IPS DF 6.9 (cell line): Measurements from ENCODE around the gene KIF26B.

Experiments used
- DNase-seq: peaks from one replicate; pipeline ENCODE4 v3.0.0-alpha.2; 2013; ENCODE audit warnings: low read depth, low spot score
- H3K27ac ChIP-seq: one replicate; pipeline ENCODE4 v1.5.1; 2013; ENCODE audit warnings: low read length, control low read depth
- H3K27me3 ChIP-seq: 2 replicates; pipeline ENCODE4 v1.6.1; 2013; ENCODE audit warnings: mild to moderate bottlenecking, low read length; ENCODE audit not compliant: control insufficient read depth, insufficient read depth
- H3K36me3 ChIP-seq: 2 replicates; pipeline ENCODE4 v1.6.1; 2013; ENCODE audit warnings: low read length; ENCODE audit not compliant: control insufficient read depth, insufficient read depth
- H3K4me1 ChIP-seq: 2 replicates; pipeline ENCODE4 v1.6.1; 2013; ENCODE audit warnings: low read length; ENCODE audit not compliant: control insufficient read depth, insufficient read depth
- H3K4me3 ChIP-seq: 2 replicates; pipeline ENCODE4 v1.5.1; 2013; ENCODE audit warnings: mild to moderate bottlenecking, low read length
- H3K9me3 ChIP-seq: 2 replicates; pipeline ENCODE4 v1.6.1; 2013; ENCODE audit warnings: low read length, inconsistent platforms; ENCODE audit not compliant: control insufficient read depth, insufficient read depth
- WGBS: extraction: QIAGEN DNeasy Blood & Tissue Kit; methylation state at CpG from one replicate; pipeline ENCODE4 v1.1.7; 2013; ENCODE audit warnings: mixed read lengths, missing lambda C conversion rate; ENCODE audit not compliant: insufficient read length, insufficient coverage; 5-methylcytosine and 5-hydroxymethylcytosine counted together

Gene KIF26B

GRCh38 chr1:245256528-245256927, 101.7 kb downstream of the KIF26B start:
- Histone ChIP-seq H3K9me3 (no peaks in the 10 kb centered on the region), H3K36me3 (peaks cover 2% of the 10 kb centered on the region; the same call in 1 of the 2 replicates), H3K4me3 (no peak overlapping the region), H3K27ac (no peak overlapping the region), H3K27me3 (no peaks in the 10 kb centered on the region; the same call in 1 of the 2 replicates), H3K4me1 (peaks cover 11% of the 10 kb centered on the region)
- WGBS, result no CpG with 5 or more reads among the region's 6 CpGs
- DNase-seq, result peak; percentile 37

GRCh38 chr1:245258271-245258920, 103.6 kb downstream of the KIF26B start:
- DNase-seq, result no peak
- H3K4me1 ChIP-seq, result peaks cover 11% of the 10 kb centered on the region
- H3K27ac ChIP-seq, result no peak overlapping the region
- H3K36me3 ChIP-seq, result peaks cover 2% of the 10 kb centered on the region; the same call in 1 of the 2 replicates
- H3K9me3 ChIP-seq, result no peaks in the 10 kb centered on the region
- no CpG with 5 or more reads among the region's 12 CpGs for WGBS
- H3K4me3 ChIP-seq, result no peak overlapping the region
- H3K27me3 ChIP-seq, result no peaks in the 10 kb centered on the region; the same call in 1 of the 2 replicates

- Histone ChIP-seq H3K27me3 (no peaks in the 10 kb centered on the region; the same call in 1 of the 2 replicates), H3K4me1 (peaks cover 11% of the 10 kb centered on the region), H3K27ac (no peak overlapping the region), H3K36me3 (peaks cover 2% of the 10 kb centered on the region; the same call in 1 of the 2 replicates), H3K4me3 (no peak overlapping the region), H3K9me3 (no peaks in the 10 kb centered on the region)
- no CpG with 5 or more reads among the region's 6 CpGs for WGBS
- DNase-seq, result no peak
These were observed 105.5 kb downstream of the KIF26B start for GRCh38 chr1:245260110-245260882.

GRCh38 chr1:245260883-245261282, 106.1 kb downstream of the KIF26B start:
- DNase-seq, result no peak
- no peaks in the 10 kb centered on the region for H3K9me3 ChIP-seq
- peaks cover 11% of the 10 kb centered on the region for H3K4me1 ChIP-seq
- WGBS, result no CpG with 5 or more reads among the region's 5 CpGs
- peaks cover 2% of the 10 kb centered on the region; the same call in 1 of the 2 replicates for H3K36me3 ChIP-seq
- no peaks in the 10 kb centered on the region; the same call in 1 of the 2 replicates for H3K27me3 ChIP-seq
- no peak overlapping the region for H3K4me3 ChIP-seq
- H3K27ac ChIP-seq, result no peak overlapping the region

GRCh38 chr1:245261786-245262185, 107.0 kb downstream of the KIF26B start:
- no peak overlapping the region for H3K27ac ChIP-seq
- H3K36me3 ChIP-seq, result 0 out of 2 replicates have a peak, but pooled peaks cover 2% of the 10 kb centered on the region
- WGBS, result no CpG with 5 or more reads among the region's 7 CpGs
- H3K27me3 ChIP-seq, result no peaks in the 10 kb centered on the region
- peaks cover 6% of the 10 kb centered on the region; the same call in 1 of the 2 replicates for H3K4me1 ChIP-seq
- H3K4me3 ChIP-seq, result no peak overlapping the region
- no peak for DNase-seq
- H3K9me3 ChIP-seq, result no peaks in the 10 kb centered on the region

GRCh38 chr1:245263529-245264095, 108.8 kb downstream of the KIF26B start:
- Histone ChIP-seq H3K4me1 (peaks cover 4% of the 10 kb centered on the region), H3K27ac (no peak overlapping the region), H3K9me3 (no peaks in the 10 kb centered on the region), H3K27me3 (no peaks in the 10 kb centered on the region), H3K4me3 (no peak overlapping the region), H3K36me3 (no peaks in the 10 kb centered on the region)
- no CpG with 5 or more reads among the region's 5 CpGs for WGBS
- no peak for DNase-seq

- no peak overlapping the region for H3K4me3 ChIP-seq
These were observed 109.4 kb downstream of the KIF26B start for GRCh38 chr1:245264226-245264625.

GRCh38 chr1:245266105-245266504, 111.3 kb downstream of the KIF26B start:
- Histone ChIP-seq H3K36me3 (no peaks in the 10 kb centered on the region), H3K4me1 (peaks cover 2% of the 10 kb centered on the region; the same call in 1 of the 2 replicates), H3K4me3 (no peak overlapping the region), H3K27me3 (no peaks in the 10 kb centered on the region), H3K27ac (no peak overlapping the region), H3K9me3 (no peaks in the 10 kb centered on the region)
- DNase-seq, result no peak

More at GRCh38 chr1:245264226-245264625, 109.4 kb downstream of the KIF26B start:
- WGBS, result no CpG with 5 or more reads among the region's 4 CpGs
- Histone ChIP-seq H3K36me3 (no peaks in the 10 kb centered on the region), H3K4me1 (peaks cover 2% of the 10 kb centered on the region; the same call in 1 of the 2 replicates), H3K27ac (no peak overlapping the region), H3K27me3 (no peaks in the 10 kb centered on the region), H3K9me3 (no peaks in the 10 kb centered on the region)
- DNase-seq, result no peak

GRCh38 chr1:245270063-245270462, 115.3 kb downstream of the KIF26B start:
- no peak overlapping the region for H3K27ac ChIP-seq
- H3K27me3 ChIP-seq, result no peaks in the 10 kb centered on the region
- DNase-seq, result no peak
- H3K4me3 ChIP-seq, result no peak overlapping the region
- no peaks in the 10 kb centered on the region for H3K9me3 ChIP-seq
- no peaks in the 10 kb centered on the region for H3K36me3 ChIP-seq
- peaks cover 2% of the 10 kb centered on the region; the same call in 1 of the 2 replicates for H3K4me1 ChIP-seq

- H3K4me1 ChIP-seq, result peaks cover 2% of the 10 kb centered on the region; the same call in 1 of the 2 replicates
- no CpG with 5 or more reads among the region's 1 CpG for WGBS
- H3K9me3 ChIP-seq, result no peaks in the 10 kb centered on the region
- no peaks in the 10 kb centered on the region for H3K27me3 ChIP-seq
- DNase-seq, result no peak
- H3K27ac ChIP-seq, result no peak overlapping the region
- no peak overlapping the region for H3K4me3 ChIP-seq
- no peaks in the 10 kb centered on the region for H3K36me3 ChIP-seq
These were observed 116.2 kb downstream of the KIF26B start for GRCh38 chr1:245270972-245271371.
